ENCODE data around the gene RNF31. TPM values are rescaled to one million over a fixed set of nuclear protein-coding genes. Genes with fewer than 3 reads are reported as not detected.

The RNF31 gene
- total and polyA plus RNA-seq, 2 experiments from 2014 or later: 27.8 to 29.7 TPM

GRCh38 chr14:24167469-24168114, 20.3 kb downstream of the RNF31 start:
- Histone ChIP-seq H3K79me2 (peaks cover 16% of the 10 kb centered on the region), H3K9me3 (ENCODE audit: low read depth) (no peaks in the 10 kb centered on the region), H3K4me1 (ENCODE audit: insufficient read depth) (no peaks in the 10 kb centered on the region), H3K27me3 (no peaks in the 10 kb centered on the region), H3K4me2 (no peak overlapping the region), H3K4me3 (no peak overlapping the region), H2AFZ (no peak overlapping the region), H3K36me3 (replicated peaks; ENCODE audit: insufficient read depth, low read depth) (no peaks in the 10 kb centered on the region), H3K27ac (no peak overlapping the region), H3K9me2 (replicated peaks; ENCODE audit: insufficient read depth) (no peaks in the 10 kb centered on the region), H4K20me1 (ENCODE audit: insufficient read depth, poor library complexity, severe bottlenecking) (peaks cover 5% of the 10 kb centered on the region)
- no peak for DNase-seq (ENCODE audit: low spot score)
- 93% methylated on average over 3 of the region's 3 CpGs for WGBS (ENCODE audit: low lambda C conversion rate, missing lambda C conversion rate)
- no peak for TF ChIP-seq CTCF (IDR thresholded peaks at IDR 0.05; ENCODE audit: poor library complexity)
- TF ChIP-seq EZH2phosphoT487 (IDR thresholded peaks at IDR 0.05; ENCODE audit: low read depth, severe bottlenecking, unreplicated experiment): no peak
- TF ChIP-seq EZH2 (IDR thresholded peaks at IDR 0.05; ENCODE audit: borderline replicate concordance): no peak

GRCh38 chr14:24171422-24172260, 24.3 kb downstream of the RNF31 start, which contains the start of gene REC8:
Gene REC8 (plus strand): TSS chr14:24172080. CDS start chr14:24172553, 473 bp downstream.
- peak within 1 kb of the TSS; percentile 81 for H3K4me2 ChIP-seq
- peak within 1 kb of the TSS; percentile 11 for H3K4me3 ChIP-seq
- peaks cover 2% of the 10 kb centered on the region for H3K36me3 ChIP-seq (replicated peaks; ENCODE audit: insufficient read depth, low read depth)
- no peaks in the 10 kb centered on the region for H3K9me3 ChIP-seq (ENCODE audit: low read depth)
- H3K4me1 ChIP-seq (ENCODE audit: insufficient read depth): peaks cover 5% of the 10 kb centered on the region
- DNase-seq (ENCODE audit: low spot score): peak; percentile 95
- TF ChIP-seq EZH2 (IDR thresholded peaks at IDR 0.05; ENCODE audit: borderline replicate concordance) (no peak), CTCF (IDR thresholded peaks at IDR 0.05; ENCODE audit: poor library complexity) (no peak), EZH2phosphoT487 (IDR thresholded peaks at IDR 0.05; ENCODE audit: low read depth, severe bottlenecking, unreplicated experiment) (no peak)
- no peaks in the 10 kb centered on the region for H3K9me2 ChIP-seq (replicated peaks; ENCODE audit: insufficient read depth)
- no peaks in the 10 kb centered on the region for H4K20me1 ChIP-seq (ENCODE audit: insufficient read depth, poor library complexity, severe bottlenecking)
- peaks cover 25% of the 10 kb centered on the region for H3K79me2 ChIP-seq
- no peaks in the 10 kb centered on the region for H3K27me3 ChIP-seq
- WGBS (ENCODE audit: low lambda C conversion rate, missing lambda C conversion rate): 11% methylated on average over 58 of the region's 63 CpGs
- H2AFZ ChIP-seq: peak within 1 kb of the TSS; percentile 16
- peak within 1 kb of the TSS; percentile 71 for H3K27ac ChIP-seq

- peaks cover 2% of the 10 kb centered on the region for H3K36me3 ChIP-seq (replicated peaks; ENCODE audit: insufficient read depth, low read depth)
- DNase-seq (ENCODE audit: low spot score): no peak
Measured at GRCh38 chr14:24172261-24172860, 25.1 kb downstream of the RNF31 start.

More at GRCh38 chr14:24172261-24172860, 25.1 kb downstream of the RNF31 start:
- Histone ChIP-seq H3K79me2 (peaks cover 27% of the 10 kb centered on the region), H3K4me1 (ENCODE audit: insufficient read depth) (peaks cover 5% of the 10 kb centered on the region), H3K27me3 (no peaks in the 10 kb centered on the region), H2AFZ (peak overlapping the region; percentile 16), H3K4me3 (peak overlapping the region; percentile 11), H3K4me2 (peak overlapping the region; percentile 81), H3K9me2 (replicated peaks; ENCODE audit: insufficient read depth) (no peaks in the 10 kb centered on the region), H3K27ac (peak overlapping the region; percentile 71), H4K20me1 (ENCODE audit: insufficient read depth, poor library complexity, severe bottlenecking) (no peaks in the 10 kb centered on the region), H3K9me3 (ENCODE audit: low read depth) (no peaks in the 10 kb centered on the region)
- 46% methylated on average over 30 of the region's 30 CpGs for WGBS (ENCODE audit: low lambda C conversion rate, missing lambda C conversion rate)
- no peak for TF ChIP-seq EZH2 (IDR thresholded peaks at IDR 0.05; ENCODE audit: borderline replicate concordance)
- no peak for TF ChIP-seq EZH2phosphoT487 (IDR thresholded peaks at IDR 0.05; ENCODE audit: low read depth, severe bottlenecking, unreplicated experiment)
- no peak for TF ChIP-seq CTCF (IDR thresholded peaks at IDR 0.05; ENCODE audit: poor library complexity)
